Kidney (tissue), 14 donors: ENCODE results near the gene PFKP. TPM values are rescaled to one million over a fixed set of nuclear protein-coding genes. Genes with fewer than 3 reads are reported as not detected.

Experiments used
- DNase-seq, 5 donors: peaks; one replicate each; pipeline ENCODE4 v3.0.0-alpha.2; 2013 to 2020
- FAIRE-seq: peaks from 2 replicates; lab custom pipeline; 2012; peaks lifted over from hg19 to GRCh38; lab: Jason Lieb, UNC
- H3K27ac ChIP-seq, 2 donors: one replicate each; pipeline ENCODE4 v1.7.0; 2013; ENCODE audit warnings: low read depth in 2 of 2, low read length in 2 of 2, inconsistent platforms in 1 of 2
- H3K27me3 ChIP-seq: one replicate; pipeline ENCODE4 v1.7.1; 2013; ENCODE audit warnings: low read length, inconsistent platforms; ENCODE audit not compliant: control insufficient read depth, insufficient read depth
- H3K36me3 ChIP-seq, 3 donors: one replicate each; pipeline versions ENCODE4 v1.7.0 to v1.7.1; 2013; ENCODE audit warnings: low read length in 3 of 3, control low read depth in 1 of 3, inconsistent platforms in 1 of 3; ENCODE audit not compliant: insufficient read depth in 3 of 3, control insufficient read depth in 2 of 3
- H3K4me1 ChIP-seq, 3 donors: one replicate each; pipeline versions ENCODE4 v1.7.0 to v1.7.1; 2013; ENCODE audit warnings: low read length in 3 of 3, inconsistent platforms in 1 of 3, low read depth in 1 of 3; ENCODE audit not compliant: control insufficient read depth in 2 of 3, insufficient read depth in 2 of 3
- H3K4me3 ChIP-seq, 3 donors: one replicate each; pipeline versions ENCODE4 v1.7.0 to v1.8.1; 2013; ENCODE audit warnings: low read length in 3 of 3, control low read depth in 1 of 3, inconsistent platforms in 1 of 3
- H3K9ac ChIP-seq, 3 donors: one replicate each; pipeline versions ENCODE4 v1.7.0 to v1.7.1; 2013; ENCODE audit warnings: low read length in 3 of 3, control low read depth in 1 of 3, inconsistent platforms in 1 of 3
- H3K9me3 ChIP-seq, 3 donors: one replicate each; pipeline versions ENCODE4 v1.7.0 to v1.7.1; 2013; ENCODE audit warnings: low read length in 3 of 3, control low read depth in 1 of 3, inconsistent platforms in 1 of 3; ENCODE audit not compliant: control insufficient read depth in 2 of 3, insufficient read depth in 1 of 3
- CTCF ChIP-seq: IDR thresholded peaks from 3 replicates; pipeline ENCODE4 v1.5.1; 2012; ENCODE audit warnings: mild to moderate bottlenecking, moderate library complexity, borderline replicate concordance; ENCODE audit not compliant: insufficient read depth; ENCODE audit errors: extremely low read depth
- intact Hi-C: fragments of 100-400 bp; cut with DNase I; formaldehyde crosslinking; loops from one replicate; pipeline ENCODE4 v1.11.1; 2022
- polyA plus RNA-seq: library from polyadenylated mRNA; stranded (reverse); fragments of 350-450 nt; fragmentation: Illumina TruSeq; extraction: RNeasy Lipid Tissue Mini Kit (QIAGEN cat#74804); gene quantifications from one replicate; pipeline ENCODE4 v1.2.3, GENCODE V29; 2014; ENCODE audit warnings: low read depth, low replicate concordance; ENCODE audit not compliant: insufficient read depth
- total RNA-seq: library from RNA; stranded (reverse); fragmentation: NEBNext Ultra II Directional; extraction: Animal tissue kit (Norgen Biotek cat#: 25700); gene quantifications from one replicate; pipeline ENCODE4 v1.2.1, GENCODE V29; 2021
- donor health status: control.
- donor health status: control.
- donor health status: control.
- donor health status: control.
- donor health status: control.
- donor health status: DM: yes; HTN: yes; CAD: no.
- donor health status: Normal renal cell carcinoma (clear cell type).

Gene PFKP
- total and polyA plus RNA-seq, 2 donors from 2014 or later: 51.2 to 139 TPM

GRCh38 chr10:3033925-3034324 is 33.4 kb upstream of the PFKP start:
- intact Hi-C loops: no loop called here
- Histone ChIP-seq H3K27ac (no peak overlapping the region), H3K36me3 (no peaks in the 10 kb centered on the region), H3K4me1 (no peaks in the 10 kb centered on the region), H3K9me3 (no peaks in the 10 kb centered on the region), H3K4me3 (no peak overlapping the region), H3K27me3 (no peaks in the 10 kb centered on the region), H3K9ac (no peak overlapping the region)
- no peak for TF ChIP-seq CTCF
- FAIRE-seq: no peak
- DNase-seq: no peak

- TF ChIP-seq CTCF: no peak
- Histone ChIP-seq H3K36me3 (no peaks in the 10 kb centered on the region), H3K4me3 (no peak overlapping the region), H3K4me1 (no peaks in the 10 kb centered on the region), H3K27ac (no peak overlapping the region), H3K9me3 (no peaks in the 10 kb centered on the region), H3K9ac (no peak overlapping the region), H3K27me3 (no peaks in the 10 kb centered on the region)
- intact Hi-C loops: no loop called here
- DNase-seq (no peak), FAIRE-seq (no peak)
Observed at GRCh38 chr10:3034616-3035015, 32.7 kb upstream of the PFKP start.

GRCh38 chr10:3036155-3037021 is 31.0 kb upstream of the PFKP start:
- Histone ChIP-seq H3K36me3 (no peaks in the 10 kb centered on the region), H3K27ac (no peak overlapping the region), H3K27me3 (no peaks in the 10 kb centered on the region), H3K4me1 (no peaks in the 10 kb centered on the region), H3K4me3 (no peak overlapping the region), H3K9ac (no peak overlapping the region), H3K9me3 (no peaks in the 10 kb centered on the region)
- no peak for FAIRE-seq
- TF ChIP-seq CTCF: no peak
- DNase-seq: no peak
- intact Hi-C loops: no loop called here
